HG02642 (cell line): ENCODE data around the gene EPB41.
"Not testable (repeated sequence)": the region's sequence is repeated elsewhere in the genome, so short reads cannot be mapped to it uniquely, and the experiment has no call there.

Experiments used
- ATAC-seq: cut with Tn5 transposase; IDR thresholded peaks from one replicate; pipeline ENCODE4 v1.9.1; 2021; ENCODE audit warnings: mild to moderate bottlenecking; ENCODE audit not compliant: unreplicated experiment, poor library complexity

The EPB41 gene

DNA sequence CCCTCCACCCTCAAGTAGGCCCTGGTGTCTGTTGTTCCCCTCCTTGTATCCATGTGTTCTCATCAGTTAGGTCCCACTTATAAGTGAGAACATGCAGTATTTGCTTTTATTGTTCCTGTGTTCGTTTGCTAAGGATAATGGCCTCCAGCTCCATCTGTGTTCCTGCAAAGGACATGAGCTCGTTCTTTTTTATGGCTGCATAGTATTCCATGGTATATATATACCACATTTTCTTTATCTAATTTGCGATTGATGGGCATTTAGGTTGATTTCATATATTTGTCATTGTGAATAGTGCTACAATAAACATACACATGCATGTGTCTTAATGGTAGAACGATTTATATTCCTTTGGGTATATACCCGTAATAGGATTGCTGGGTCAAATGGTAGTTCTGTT, 178.3 kb downstream of the EPB41 start:
- ATAC-seq, result not testable (repeated sequence)

DNA sequence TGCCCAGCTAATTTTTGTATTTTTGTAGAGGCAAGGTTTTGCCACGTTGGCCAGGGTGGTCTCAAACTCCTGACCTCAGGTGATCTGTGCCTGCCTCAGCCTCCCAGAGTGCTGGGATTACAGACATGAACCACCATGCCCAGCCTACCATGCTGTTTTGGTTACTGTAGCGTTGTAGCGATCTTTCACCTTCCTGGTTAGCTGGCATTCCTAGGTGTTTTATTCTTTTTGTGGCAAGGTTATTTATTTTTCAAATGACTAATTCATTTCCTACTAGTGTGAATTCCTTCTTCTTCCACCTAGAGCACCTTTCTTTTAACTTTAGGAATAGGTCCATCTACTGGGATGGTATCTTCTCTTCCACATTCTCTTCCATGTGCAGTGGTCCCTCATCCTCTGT, 180.1 kb downstream of the EPB41 start:
- ATAC-seq, result no peak

DNA sequence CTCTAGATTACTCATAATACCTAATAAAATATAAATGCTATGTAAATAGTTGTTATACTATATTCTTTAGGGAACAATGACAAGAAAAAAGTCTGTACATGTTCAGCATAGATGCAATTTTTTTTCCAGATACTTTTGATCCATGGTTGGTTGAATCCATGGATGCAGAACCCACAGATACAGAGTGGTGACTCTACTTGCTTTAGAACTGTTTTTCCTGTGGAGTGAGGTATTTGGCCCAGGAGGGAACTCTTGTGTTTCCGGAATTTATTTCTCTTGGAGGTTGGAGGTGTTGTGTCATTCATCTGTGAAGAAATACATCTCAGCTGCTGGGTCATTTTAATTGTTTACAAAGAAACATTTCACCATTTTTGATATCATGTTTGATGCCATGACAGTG, 180.6 kb downstream of the EPB41 start:
- ATAC-seq, result no peak

DNA sequence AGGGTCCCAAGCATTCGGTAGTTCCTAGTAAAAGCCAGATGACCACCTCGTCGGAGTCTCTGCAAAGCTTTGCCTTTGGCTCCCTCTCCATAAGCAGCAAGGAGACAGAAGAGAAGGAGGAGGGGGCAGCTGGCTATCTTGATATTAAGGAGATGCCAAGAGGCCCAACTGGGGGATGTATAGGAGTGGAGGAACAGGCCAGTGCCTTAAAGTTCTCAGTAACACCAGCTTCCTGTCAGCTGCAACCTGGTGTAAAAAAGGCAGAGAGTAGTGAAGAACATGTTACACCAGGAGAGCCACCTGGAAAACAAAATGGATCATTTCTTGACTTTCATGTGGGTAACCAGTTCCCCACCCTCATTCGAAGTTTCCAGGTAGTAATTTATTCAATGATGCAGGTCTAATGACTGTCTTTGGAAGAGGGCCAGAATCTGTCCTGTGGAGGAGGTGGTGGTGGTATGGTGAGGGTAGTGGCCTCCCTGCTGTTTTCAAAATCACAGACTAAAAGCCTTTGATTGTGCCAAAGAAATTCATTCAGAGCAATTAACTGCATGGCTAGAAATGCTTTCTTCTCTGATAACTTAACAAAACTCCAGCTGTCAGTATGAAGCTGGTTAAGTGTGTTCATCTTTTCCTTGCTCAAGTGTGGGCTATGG, 182.0 kb downstream of the EPB41 start:
- ATAC-seq, result no peak

DNA sequence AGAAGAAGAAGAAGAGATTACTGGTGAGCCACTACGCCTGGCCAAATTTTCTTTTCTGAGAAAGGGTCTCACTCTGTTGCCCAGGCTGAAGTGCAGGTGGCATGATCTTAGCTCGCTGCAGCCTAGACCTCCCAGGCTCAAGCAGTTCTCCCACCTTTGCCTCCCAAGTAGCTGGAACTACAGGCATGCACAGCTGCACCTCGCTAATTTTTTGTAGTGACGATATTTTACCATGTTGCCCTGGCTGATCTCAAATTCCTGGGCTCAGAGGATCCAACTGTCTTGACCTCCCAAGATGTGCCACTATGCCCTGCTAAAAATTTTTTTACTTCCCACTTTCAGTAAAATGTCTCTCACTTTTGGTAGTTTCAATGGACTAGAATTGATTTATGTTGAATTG, 184.9 kb downstream of the EPB41 start:
- no peak for ATAC-seq

DNA sequence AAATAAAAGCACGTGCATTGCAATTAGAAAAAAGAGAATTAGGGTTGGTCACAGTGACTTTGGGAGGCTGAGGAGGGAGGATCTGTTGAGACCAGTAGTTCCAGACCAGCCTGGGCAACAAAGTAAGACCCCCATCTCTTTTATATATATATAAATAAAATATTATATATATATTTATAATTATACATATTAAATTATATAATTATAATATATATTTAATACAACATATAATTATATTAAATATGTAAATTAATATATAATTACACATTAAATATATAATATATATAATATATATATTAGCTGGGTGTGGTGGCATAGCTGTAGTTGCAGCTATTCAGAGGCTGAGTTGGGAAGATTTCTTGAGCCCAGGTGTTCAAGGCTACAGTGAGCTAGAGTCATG, 186.1 kb downstream of the EPB41 start:
- ATAC-seq, result no peak

DNA sequence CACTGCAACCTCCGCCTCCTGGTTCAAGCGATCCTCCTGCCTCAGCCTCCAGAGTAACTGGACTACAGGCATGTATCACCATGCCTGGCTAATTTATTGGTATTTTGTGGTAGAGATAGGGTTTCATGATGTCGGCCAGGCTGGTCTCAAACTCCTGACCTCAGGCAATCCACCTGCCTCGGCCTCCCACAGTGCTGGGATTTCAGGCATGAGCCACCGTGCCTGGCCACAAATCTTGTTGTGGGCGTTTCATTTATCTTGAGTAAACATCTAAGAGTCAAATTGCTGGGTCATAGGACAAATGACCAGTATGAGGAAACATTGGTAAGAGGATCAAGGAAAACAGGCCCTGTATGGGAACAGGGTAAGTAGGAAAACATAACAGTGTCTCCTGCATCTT, 191.5 kb downstream of the EPB41 start:
- ATAC-seq, result no peak

DNA sequence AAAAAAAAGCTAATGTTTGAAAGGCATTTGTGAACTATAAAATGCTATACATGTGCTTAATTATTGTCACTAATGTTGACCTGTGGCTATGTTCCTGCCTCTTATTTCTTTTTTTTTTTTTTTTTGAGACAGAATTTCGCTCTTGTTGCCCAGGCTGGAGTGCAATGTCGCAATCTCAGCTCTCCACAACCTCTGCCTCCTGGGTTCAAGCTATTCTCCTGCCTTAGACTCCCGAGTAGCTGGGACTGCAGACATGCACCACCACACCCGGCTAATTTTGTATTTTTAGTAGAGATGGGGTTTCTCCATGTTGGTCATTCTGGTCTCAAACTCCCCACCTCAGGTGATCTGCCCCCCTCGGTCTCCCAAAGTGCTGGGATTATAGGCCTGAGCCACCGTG, 193.7 kb downstream of the EPB41 start:
- ATAC-seq, result not testable (repeated sequence)

DNA sequence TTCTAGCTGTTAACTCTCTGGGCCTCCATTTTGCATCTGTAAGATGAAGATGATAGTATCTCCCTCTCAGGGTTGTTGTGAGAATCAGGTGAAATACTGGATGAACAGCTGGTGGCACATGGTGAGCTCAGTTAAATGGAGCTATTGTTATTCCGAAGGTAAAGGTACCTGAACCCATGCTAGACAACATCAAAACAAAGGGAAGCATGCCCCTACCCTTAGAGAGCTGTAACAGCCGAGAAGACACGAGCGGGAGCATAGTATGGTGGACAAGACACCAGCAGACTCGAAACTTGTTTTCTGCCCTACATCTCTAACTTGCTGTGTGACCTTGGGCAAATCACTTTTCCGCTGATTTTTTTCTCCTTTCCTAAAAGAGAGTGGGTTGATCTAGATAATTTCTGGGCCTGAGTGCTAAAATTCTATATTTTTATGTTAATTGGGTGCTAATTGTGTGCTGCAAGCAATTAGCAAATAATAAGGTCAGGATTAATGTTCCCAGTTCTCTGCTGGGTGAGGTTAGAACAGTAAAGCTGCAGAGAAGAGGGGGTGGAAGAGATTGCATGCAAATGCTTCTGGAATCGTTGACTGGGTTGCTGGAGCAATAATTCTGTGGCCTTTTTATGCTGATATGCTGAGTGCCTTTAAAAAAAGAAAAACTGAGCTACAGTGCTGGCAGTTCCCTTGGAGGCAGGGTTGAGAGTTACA, 198.5 kb downstream of the EPB41 start:
- ATAC-seq, result no peak

DNA sequence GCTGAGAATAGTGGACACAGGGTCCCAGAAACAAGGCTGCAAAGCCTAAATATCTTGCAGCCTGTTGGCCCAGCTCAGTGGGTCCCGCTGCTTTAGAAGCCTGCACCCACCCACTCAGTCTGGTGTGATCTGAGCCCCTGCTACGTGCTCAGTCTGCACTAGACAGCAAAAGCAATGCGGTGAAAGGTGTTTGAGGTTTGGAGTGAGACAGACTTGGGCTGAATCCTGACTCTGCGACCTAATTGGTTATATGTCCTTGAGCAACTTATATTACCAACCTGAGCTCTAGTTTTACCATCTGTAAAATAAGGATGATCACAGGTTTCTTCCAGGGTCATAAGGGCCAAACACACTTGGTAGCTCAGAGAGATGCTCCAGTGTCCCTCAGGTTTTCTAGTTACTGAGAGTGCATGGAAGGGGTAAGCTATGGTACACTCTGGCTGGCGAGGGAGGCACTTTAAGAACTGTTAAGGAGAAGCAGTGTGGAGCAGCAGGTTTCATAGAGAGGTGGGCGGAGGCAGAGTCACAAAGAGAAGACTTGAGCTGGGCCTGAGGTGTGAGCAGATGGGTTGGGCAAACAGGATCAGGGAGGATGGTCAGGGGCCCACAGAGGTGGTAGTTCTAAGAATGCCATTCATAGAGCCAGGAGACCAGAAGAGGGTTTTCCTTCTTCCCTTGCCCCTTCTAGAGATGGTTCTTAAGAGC, 199.2 kb downstream of the EPB41 start:
- no peak for ATAC-seq

DNA sequence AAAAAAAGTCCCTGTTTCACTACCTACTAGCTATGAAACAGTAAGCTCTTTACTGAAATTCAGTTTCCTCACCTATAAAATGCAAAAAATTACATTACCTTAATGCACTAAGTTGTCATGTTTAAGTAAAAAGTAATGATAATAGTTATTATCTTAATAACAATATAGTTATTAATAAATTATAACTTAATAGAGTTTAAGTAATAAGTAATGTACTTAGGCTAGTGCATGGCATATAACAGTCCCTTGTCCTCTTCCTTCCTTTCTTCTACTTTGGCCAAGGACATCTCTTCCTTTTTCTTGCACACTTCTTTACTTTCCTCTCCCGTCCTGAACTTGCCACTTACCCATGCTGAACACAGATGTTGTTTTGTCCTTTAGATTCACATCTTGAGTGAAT, 200.3 kb downstream of the EPB41 start:
- ATAC-seq, result no peak

DNA sequence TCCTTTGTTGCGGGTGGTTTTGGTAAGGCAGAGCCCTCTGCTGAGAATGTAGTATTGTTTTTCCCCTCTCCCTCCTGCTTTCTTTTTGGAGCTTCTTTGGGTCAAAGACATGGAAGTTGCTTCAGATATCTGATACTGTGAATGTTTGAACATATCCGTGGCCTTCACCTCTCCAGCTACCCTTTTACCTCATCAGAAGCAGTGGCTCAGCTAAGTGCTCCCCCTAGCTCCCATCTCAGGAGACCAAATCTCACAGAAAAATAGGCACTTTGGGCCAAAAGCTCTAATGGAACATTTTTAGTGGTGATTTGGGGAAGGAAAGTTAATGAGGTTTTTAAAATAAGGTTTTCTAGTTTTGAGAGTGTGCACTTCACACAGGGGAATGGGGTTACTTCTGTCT, 203.0 kb downstream of the EPB41 start:
- ATAC-seq, result no peak

DNA sequence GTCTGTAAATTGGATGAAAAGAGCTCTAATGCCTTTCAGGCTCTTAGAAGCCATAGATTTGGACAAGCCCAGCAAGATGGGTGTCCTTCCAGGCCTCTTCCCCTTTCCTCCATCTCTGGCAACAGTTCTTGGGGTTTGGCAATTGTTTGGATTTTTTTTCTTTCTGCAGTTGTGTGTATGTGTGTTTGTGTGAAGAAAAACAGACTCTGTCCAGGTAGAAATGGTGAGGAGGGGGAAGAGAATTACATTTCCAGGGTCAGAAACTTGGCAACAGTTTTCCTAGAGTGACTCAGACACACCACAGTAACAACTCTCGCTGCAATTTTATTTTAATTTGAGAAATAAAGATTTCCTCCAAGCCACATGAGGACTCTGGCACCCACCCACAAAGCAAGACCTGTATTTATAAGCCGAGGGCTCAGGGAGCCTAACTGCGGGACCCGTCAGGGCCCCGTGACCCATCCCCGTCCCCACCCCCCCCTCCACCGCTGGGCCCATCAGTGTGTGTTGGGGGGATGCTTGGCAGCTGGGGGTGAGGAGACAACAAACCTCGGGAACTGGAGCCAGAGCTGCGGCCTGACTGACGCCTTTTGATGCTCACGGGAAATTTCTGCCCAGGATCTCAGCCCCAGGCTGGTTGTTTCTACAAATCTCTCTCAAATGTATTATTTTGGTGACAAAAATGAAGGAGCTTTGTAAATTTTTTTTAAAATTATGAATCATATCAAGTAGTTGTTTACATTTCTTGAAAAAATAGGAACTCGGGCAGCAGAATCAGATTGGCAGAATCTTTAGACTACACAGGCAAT, 205.0 kb downstream of the EPB41 start:
- ATAC-seq, result no peak

DNA sequence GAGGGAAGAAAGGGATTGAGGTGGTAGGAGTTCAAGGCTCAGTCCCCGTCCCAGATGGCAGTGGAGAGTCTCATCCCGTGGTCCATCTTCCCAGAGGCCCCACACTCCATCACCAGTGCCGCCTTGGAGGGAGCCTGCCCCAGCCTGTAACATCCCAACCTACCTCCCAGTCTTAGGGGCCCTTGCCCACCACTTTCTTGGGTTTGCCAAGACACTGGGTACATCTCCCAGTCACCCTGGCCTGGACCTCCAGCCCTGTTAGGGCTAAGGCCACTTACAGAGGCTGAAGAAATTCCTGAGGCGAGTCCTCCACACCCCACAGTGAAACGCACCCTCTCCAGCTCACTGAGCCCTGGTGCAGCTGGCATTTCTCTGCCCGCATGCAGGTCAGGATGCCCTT, 206.0 kb downstream of the EPB41 start:
- no peak for ATAC-seq

DNA sequence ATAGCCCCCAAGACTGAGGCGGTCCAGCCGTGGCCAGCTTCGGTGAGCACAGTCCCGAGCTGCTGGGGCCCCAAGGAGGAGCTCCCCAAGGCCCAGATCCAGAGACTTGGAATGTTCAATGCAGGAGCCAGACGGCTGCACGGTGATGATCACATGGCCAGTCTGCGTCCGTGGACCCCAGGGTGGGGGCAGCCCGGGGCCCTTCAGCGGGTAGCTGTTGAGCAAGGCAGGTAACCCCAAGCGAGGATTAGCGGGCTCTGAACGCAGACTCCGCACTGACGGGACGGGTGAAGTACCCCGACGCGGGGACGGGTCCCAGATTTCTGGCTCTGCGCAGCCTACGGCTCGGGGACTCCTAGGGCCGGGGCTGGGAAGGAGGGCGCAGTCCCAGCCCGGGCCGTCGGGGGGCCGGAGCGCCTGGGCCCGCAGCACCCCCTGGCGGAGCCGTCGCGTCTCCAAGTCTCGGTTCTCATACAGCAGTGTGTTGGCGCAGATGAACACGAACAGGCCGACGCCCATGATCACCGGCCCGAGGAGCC, 206.6 kb downstream of the EPB41 start:
- ATAC-seq, result no peak

DNA sequence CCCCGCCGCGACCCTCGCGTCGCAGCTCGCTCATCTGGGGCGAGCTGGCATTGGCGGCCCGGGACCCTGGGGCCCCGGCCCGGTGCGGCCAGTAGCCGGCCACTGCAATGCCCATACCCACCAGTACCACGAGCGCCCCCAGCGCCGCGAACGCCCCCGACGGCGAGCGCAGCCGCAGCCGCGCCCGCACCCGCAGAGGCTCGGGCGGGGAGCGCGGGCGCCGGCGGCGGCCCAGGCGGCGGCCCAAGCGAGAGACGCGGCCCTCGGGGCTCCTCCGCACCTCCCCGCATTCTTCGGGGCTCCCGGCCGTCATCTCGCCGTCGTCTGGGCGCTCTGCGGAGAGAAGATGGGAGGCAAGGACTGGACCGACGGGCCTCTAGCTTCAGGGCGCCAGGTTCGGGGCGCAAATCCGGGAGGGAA, 207.2 kb downstream of the EPB41 start:
- no peak for ATAC-seq

DNA sequence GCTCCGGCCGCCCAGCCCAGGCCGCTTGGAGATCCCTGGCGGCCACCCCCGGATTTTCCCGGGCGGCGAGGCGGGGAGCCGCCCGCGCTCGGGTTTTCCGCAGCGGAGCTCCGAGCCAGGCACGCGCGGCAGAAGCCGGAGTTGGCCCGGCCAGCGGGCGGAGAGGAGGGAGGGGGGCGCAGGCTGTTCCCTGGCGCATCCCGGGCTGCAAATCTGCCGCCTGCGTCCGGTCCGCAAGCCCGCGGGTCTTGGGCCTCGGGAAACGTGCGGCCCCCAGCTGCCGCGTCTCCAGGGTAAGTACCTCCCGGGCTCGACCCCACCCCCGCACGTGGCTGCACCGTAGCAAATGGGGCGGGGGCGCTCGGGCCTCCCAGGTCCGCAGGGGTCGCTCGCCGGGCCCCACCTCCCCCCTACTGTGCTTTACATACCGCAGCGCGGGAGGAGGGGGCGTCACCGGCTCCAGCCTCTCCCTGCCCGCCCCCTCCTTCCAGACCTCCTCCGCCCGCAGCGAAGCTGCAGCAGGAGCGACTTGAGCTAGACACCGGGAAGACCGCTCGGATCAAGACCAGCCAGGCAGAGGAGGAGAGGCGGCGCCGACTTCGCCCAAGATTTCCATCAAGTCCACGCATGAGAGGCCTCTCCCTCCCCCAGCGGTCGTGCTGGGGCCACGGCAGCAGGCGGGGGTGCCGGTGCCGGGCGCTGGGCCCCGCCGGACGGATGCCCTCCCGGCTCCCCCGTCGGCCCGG, 207.7 kb downstream of the EPB41 start:
- no peak for ATAC-seq

DNA sequence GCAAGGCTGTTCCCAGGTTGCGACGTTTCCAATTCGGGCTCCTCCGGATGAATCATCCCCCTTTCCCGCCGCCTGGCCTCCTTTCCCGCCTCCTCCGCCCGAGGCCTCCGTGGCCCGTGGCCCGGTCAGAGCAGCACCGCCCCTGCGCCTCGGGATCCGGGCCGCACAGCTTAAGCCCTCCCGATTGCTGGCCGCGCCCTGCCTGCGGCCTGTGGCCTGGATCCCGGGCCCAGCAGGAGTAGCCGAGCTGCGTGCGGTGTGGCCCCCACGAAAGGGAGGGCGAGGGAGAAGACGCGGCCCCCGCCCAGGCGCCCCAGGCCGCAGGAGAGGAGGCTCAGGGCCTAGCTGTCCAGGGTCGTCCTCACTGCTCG, 208.3 kb downstream of the EPB41 start:
- no peak for ATAC-seq

DNA sequence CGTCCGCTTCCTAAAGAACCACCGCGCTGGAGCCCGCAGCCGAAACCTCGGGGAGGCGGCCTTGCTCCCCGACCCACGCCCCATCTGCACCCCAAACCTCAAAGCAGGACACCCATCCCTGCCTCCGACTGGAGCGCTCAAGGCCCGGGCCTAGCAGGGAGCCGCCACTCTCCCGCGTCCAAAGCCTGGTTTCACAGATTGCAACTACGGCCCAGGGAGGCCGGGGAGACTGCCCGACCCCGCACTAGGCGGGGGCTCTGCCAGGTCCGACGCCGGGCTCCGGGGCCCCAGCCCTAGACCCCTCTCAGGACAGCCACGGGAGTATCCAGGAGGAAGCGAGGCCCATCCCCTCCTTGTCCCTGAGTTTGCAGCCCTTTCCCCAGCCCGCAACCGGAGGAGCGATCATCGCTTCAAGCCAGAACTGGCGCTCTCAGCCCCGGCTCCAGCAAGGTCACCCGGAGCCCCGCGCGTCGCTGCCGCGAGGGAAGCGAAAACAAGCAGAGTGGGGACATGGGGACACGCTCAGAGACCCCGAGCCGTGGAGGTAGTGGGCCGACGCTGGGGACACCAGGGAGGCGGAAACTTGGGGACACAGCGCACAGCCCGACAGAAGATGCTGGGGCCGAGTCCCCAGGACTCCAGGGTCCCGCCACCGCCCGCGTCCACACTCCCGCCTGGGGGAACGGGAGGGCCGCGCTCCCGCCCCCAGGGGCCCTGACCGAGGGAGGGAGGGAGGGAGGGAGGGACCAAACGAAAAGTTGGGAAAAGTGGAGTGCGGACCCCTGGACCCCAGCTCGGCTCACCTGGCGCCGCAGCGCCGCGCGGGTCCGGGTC, 208.9 kb downstream of the EPB41 start:
- no peak for ATAC-seq
